Epithelial cell of proximal tubule (primary cell): Measurements from ENCODE around the gene EFCAB11. TPM values are rescaled to one million over a fixed set of nuclear protein-coding genes. Genes with fewer than 3 reads are reported as not detected.

Source experiments
- DNase-seq: peaks from one replicate; pipeline ENCODE4 v3.0.0-alpha.2; 2011; ENCODE audit warnings: low read depth
- H3K4me3 ChIP-seq: 2 replicates; pipeline ENCODE4 v1.5.1; 2011; ENCODE audit warnings: low read depth, mild to moderate bottlenecking, low read length
- total RNA-seq: library from RNA; depleted of rRNA; stranded (reverse); fragments of >200 nt; gene quantifications from 2 replicates; pipeline ENCODE4 v1.2.3, GENCODE V29; 2015
- TF ChIP-seq, protein P1 (sequence below): conservative IDR thresholded peaks from 2 replicates; pipeline ENCODE4 v1.5.1; 2012; ENCODE audit warnings: low read depth, mild to moderate bottlenecking, low read length

The EFCAB11 gene
- total RNA-seq, 1 donor from 2014 or later, result 17.4 TPM

DNA sequence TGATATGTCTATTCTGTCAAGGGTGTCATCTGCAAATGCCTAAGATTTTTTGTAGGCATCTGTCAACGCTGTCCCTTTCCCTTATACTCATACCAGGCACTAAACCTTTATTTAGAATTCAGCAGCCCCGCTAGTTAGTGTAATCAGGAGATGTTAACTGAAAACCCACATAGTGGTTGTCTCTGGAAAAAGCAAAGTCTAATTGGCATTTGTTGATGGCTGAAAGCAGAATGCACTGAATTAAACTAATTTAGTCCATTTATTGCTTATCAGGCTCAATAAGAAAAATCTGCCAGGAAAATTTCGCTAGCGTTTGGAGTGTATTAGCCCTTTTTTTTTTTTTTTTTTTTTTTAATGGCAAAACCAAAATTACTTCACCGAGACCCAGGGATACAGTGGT, 35.7 kb upstream of the EFCAB11 start:
- no peak overlapping the region for H3K4me3 ChIP-seq
- DNase-seq, result no peak
- TF ChIP-seq, protein P1, sequence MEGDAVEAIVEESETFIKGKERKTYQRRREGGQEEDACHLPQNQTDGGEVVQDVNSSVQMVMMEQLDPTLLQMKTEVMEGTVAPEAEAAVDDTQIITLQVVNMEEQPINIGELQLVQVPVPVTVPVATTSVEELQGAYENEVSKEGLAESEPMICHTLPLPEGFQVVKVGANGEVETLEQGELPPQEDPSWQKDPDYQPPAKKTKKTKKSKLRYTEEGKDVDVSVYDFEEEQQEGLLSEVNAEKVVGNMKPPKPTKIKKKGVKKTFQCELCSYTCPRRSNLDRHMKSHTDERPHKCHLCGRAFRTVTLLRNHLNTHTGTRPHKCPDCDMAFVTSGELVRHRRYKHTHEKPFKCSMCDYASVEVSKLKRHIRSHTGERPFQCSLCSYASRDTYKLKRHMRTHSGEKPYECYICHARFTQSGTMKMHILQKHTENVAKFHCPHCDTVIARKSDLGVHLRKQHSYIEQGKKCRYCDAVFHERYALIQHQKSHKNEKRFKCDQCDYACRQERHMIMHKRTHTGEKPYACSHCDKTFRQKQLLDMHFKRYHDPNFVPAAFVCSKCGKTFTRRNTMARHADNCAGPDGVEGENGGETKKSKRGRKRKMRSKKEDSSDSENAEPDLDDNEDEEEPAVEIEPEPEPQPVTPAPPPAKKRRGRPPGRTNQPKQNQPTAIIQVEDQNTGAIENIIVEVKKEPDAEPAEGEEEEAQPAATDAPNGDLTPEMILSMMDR, result no peak

DNA sequence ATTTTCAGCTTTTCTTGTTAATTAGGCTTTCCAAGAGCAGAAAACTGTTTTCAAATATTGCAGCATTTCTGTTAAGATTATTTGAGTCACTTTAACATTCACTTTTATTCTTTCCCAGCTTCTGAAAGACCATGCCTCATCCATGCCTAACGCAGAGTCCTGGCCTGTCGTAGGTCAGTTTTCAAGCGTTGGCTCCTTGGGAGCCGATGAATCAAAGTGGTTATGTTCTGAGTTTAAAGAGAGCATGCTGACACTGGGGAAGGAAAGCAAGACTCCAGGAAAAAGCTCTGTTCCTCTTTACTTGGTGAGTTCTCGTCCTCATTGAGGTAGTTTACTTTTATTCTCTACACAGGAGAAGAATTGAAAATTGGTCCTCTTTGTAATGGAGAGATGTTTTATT, 34.3 kb upstream of the EFCAB11 start:
- TF ChIP-seq, protein P1, result no peak
- H3K4me3 ChIP-seq, result no peak overlapping the region

DNA sequence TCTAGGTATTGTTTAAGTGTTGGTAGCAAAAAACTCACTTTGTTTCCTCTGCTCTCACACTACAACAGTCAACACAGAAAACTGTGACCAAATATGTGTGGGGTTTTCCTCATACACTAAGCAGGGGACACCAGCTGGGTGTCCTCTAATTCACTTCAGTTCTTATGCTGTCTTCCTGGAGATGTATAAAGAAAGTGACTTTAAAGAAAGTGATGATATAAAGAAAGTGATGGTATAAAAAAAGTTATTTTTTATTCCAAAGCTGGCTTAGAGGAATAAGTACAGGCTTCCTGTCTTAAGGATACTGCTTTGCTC, 32.6 kb upstream of the EFCAB11 start:
- no peak for DNase-seq
- TF ChIP-seq, protein P1, result no peak
- no peak overlapping the region for H3K4me3 ChIP-seq

More for the DNA sequence above, 34.3 kb upstream of the EFCAB11 start:
- DNase-seq, result no peak

DNA sequence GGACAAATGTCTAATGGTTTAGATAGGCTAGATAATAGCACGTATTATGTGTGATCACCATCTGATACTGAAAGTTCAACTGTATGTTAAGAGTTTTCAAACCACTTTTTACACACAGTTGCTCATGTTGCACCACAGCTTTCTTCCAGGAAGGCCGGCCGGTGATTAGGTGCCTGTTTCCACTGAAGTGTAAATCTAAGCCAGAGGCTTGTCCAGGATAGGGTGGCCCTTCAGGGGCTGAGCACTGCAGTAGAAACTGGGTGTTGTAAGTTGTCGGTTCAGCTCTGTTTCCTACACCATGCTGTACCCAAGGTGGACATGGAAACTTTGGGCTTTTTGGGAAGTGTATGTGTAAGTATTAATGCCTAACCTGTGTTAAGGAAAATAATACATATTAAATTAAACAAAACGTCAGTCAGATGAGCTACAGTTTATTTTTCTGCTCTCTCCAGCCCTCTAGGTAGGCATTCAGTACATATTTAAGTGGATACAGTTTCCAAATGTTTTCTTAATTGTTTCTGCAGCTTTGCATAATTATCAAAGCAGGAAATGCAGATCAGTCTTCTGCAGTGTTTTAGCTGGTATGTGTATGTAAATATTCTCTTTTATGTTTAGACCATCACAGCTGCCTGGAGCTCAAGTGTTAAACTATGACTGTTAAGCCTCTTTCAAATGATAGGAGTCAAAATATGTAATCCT, 32.1 kb upstream of the EFCAB11 start:
- no peak for DNase-seq
- TF ChIP-seq, protein P1, result no peak

DNA sequence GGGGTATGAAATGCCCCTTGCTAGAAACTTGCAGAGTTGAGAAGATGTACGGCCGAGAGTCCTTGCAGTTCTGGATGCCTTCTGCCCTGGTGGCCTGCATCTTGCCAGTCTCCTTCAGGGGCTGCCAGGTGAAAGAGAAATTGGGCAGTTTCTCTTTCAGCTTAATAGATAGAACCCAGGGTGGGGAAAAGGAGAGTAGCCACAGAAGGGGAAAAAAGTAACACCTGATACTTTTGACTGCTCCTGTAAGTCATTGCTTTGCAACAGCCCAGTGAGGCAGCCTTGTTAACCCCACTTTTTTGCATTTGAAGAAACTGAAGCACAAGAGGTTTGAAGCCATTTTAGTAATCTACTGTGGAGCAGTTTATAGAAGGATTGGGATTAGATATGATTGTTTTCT, 28.8 kb upstream of the EFCAB11 start:
- no peak for DNase-seq
- H3K4me3 ChIP-seq, result no peak overlapping the region
- TF ChIP-seq, protein P1, result no peak

More for the DNA sequence above, 32.1 kb upstream of the EFCAB11 start:
- H3K4me3 ChIP-seq, result no peak overlapping the region

DNA sequence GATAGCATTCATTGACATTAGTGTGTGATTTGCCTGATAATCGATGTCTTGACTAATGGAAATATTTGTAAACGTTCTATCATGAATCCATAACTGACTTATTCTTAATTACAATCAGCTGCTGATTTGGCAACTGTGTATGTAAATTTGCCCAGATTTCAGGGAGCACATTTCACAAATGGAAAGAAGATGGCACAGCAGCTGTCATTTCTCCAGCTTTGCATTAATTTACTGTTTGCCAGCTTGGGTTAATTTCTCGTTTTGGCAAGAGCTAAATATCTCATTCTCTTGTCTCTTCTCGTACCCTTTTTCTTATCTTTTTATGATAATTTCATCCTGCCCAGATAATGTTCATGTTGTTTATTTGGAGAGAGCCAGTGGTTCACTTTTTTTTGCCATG, 24.1 kb upstream of the EFCAB11 start:
- TF ChIP-seq, protein P1, result no peak
- no peak for DNase-seq
- no peak overlapping the region for H3K4me3 ChIP-seq

DNA sequence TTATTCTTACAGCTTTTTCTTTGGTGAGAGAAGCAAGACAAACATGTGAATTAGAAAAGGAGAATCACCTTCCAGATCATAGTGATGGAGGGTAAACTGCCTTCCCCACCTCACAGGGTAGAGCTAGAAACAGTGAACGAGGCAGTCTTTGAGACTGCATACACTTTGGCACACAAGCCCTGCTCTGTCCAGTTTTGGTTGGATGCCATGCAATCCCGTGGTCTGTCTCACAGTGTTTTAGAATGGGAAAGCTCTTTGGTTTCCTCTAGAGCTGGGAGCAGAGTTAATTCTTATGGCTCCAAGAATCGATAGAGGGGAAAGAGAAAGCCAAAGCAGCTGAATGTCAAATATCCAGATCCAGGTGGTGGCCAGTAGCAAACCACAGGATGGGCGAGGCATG, 23.1 kb upstream of the EFCAB11 start:
- TF ChIP-seq, protein P1, result no peak
- H3K4me3 ChIP-seq, result no peak overlapping the region
- no peak for DNase-seq
